ENCODE results near the gene EIF5A.

Gene EIF5A

GRCh38 chr17:7348478-7349242 lies 41.2 kb downstream of the EIF5A start:
- DNase-seq (ENCODE audit: low read depth): no peak
- H3K4me3 ChIP-seq (ENCODE audit: low read depth, low read length): no peak overlapping the region

GRCh38 chr17:7351665-7352502 lies 44.5 kb downstream of the EIF5A start, which contains the start of gene KCTD11:
KCTD11 (plus strand) TSS chr17:7352162.
- peak; percentile 72 for DNase-seq (ENCODE audit: low read depth)
- peak within 1 kb of the TSS; percentile 96 for H3K4me3 ChIP-seq (ENCODE audit: low read depth, low read length)

GRCh38 chr17:7352503-7352889 lies 45.1 kb downstream of the EIF5A start:
- DNase-seq (ENCODE audit: low read depth): no peak
- H3K4me3 ChIP-seq (ENCODE audit: low read depth, low read length): peak overlapping the region; percentile 96

- DNase-seq (ENCODE audit: low read depth): no peak
- peak overlapping the region; percentile 96 for H3K4me3 ChIP-seq (ENCODE audit: low read depth, low read length)
These were observed 45.6 kb downstream of the EIF5A start for GRCh38 chr17:7352910-7353635.

DNA sequence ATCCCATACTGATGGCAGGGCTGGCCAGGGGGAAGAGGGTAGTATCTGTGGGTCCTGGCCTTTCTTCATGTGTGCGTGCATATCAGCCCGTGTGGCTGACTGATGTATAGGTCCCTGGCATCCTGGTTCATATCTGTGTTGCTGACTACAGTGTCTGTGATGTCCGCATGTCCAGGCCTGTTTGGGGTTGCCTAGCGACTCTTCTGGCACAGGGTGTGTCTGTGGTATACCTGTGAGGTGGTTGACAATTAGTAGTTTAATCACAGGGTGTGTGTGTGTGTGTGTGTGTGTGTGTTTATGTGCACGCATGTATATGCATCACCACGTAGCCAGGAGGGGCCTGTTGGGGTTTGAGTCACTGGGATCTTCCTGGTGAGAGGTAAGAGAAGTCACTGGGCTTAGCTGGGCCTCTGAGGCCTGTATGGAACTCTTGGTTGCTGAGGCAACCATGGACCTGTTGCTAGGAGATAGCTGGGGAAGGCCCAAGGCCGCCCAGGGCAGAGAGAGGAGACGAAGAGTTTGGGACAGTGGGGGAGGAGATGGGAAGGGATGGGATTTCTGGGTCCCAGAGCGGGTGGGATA lies 46.9 kb downstream of the EIF5A start:
- DNase-seq (ENCODE audit: low read depth): peak; percentile 54
- no peak overlapping the region for H3K4me3 ChIP-seq (ENCODE audit: low read depth, low read length)

- peak within 1 kb of the TSS; percentile 8 for H3K4me3 ChIP-seq (ENCODE audit: low read depth, low read length)
- DNase-seq (ENCODE audit: low read depth): no peak
These were observed 47.6 kb downstream of the EIF5A start, which contains the start of gene TMEM95 for GRCh38 chr17:7355053-7355452. TMEM95 (plus strand) TSS chr17:7355156; CDS start chr17:7355205, 49 bp downstream.

DNA sequence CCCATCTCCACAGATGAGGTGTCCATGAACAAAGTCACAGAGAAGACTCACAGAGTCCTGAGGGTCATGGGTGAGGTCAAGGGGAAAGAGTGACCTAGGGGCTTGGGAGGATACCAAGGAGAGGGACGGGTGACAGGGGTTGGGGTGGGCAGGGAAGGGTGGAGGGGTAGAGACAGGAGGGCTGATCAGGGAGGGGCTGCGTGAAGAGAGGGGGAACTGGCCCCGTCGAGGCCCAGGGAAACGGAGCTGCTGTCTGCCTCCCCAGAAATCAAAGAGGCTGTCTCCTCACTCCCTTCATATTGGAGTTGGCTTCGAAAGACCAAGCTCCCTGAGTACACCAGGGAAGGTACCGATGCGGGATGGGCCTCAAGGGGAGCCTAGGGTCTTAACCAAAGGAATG lies 48.1 kb downstream of the EIF5A start:
- no peak overlapping the region for H3K4me3 ChIP-seq (ENCODE audit: low read depth, low read length)
- no peak for DNase-seq (ENCODE audit: low read depth)

DNA sequence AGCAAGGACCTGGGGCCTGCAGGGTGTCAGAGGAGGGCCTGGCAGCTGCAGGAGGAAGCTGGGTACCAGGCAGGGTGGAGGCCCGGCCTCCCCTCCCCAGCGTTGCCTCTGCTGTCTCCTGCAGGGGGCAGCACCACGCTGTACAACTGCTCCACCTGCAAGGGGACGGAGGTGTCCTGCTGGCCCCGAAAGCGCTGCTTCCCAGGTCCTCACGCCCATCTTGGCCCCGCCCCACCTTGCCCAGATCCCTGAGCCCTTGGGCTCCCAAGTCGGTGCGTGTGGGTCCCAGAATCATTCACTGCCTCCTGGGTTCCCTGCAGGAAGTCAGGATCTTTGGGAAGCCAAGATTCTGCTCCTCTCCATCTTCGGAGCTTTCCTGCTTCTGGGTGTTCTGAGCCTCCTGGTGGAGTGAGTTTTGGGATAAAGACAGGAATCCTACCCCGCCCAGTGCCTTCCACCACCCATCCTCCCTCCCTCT lies 48.7 kb downstream of the EIF5A start:
- DNase-seq (ENCODE audit: low read depth): no peak
- H3K4me3 ChIP-seq (ENCODE audit: low read depth, low read length): no peak overlapping the region

- H3K4me3 ChIP-seq (ENCODE audit: low read depth, low read length): no peak overlapping the region
- DNase-seq (ENCODE audit: low read depth): no peak
These were observed 49.3 kb downstream of the EIF5A start for GRCh38 chr17:7356756-7357155.

DNA sequence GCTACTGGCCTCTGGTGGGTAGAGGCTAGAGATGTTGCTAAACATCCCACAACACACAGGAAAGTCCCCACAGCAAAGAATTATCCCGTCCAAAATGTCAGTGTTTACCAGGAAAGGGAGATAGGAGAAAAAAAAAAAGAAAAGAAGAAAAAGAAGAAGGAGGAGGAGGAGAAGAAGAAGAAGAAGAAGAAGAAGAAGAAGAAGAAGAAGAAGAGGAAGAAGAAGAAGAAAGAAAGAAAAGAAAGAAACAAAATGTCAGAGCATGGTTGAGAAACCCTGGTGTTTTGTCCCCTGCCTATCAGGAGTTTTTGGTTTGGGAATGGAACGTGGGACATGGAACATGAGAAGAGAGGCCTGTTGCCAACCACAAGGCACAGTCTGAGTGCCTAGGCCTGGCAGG lies 50.0 kb downstream of the EIF5A start:
- H3K4me3 ChIP-seq (ENCODE audit: low read depth, low read length): no peak overlapping the region
- no peak for DNase-seq (ENCODE audit: low read depth)

- no peak overlapping the region for H3K4me3 ChIP-seq (ENCODE audit: low read depth, low read length)
These were observed 54.5 kb downstream of the EIF5A start for GRCh38 chr17:7361906-7362305.

More at GRCh38 chr17:7361906-7362305, 54.5 kb downstream of the EIF5A start:
- DNase-seq (ENCODE audit: low read depth): no peak

Measured in skeletal muscle cell (primary cell).